Vagina (tissue), 2 donors: Measurements from ENCODE around the gene ST8SIA1. TPM values are rescaled to one million over a fixed set of nuclear protein-coding genes. Genes with fewer than 3 reads are reported as not detected.

Experiments used
- DNase-seq, 2 donors: peaks; one replicate each; pipeline ENCODE4 v3.0.0-alpha.2; 2017; ENCODE audit errors: extremely low spot score in 2 of 2
- H3K27ac ChIP-seq: fragments of 200-600 bp; sonication (generic); one replicate; pipeline ENCODE4 v1.5.1; 2019
- H3K27me3 ChIP-seq: fragments of 200-600 bp; sonication (generic); one replicate; pipeline ENCODE4 v1.5.1; 2019
- H3K36me3 ChIP-seq, 2 donors: fragments of 200-600 bp; sonication (generic); one replicate each; pipeline ENCODE4 v1.5.1; 2017 to 2019
- H3K4me1 ChIP-seq: fragments of 200-600 bp; sonication (generic); one replicate; pipeline ENCODE4 v1.5.1; 2019
- H3K4me3 ChIP-seq, 2 donors: fragments of 200-600 bp; sonication (generic); 1 replicate in 1 of 2; 2 replicates in 1 of 2; pipeline ENCODE4 v1.5.1; 2016 to 2019
- H3K9me3 ChIP-seq: fragments of 200-600 bp; sonication (generic); one replicate; pipeline ENCODE4 v1.5.1; 2019
- POLR2A ChIP-seq, 2 donors: fragments of 450-650 bp; IDR thresholded peaks; one replicate each; pipeline ENCODE4 v1.6.1; 2017; ENCODE audit warnings: antibody characterized with exemption in 2 of 2, mild to moderate bottlenecking in 2 of 2, moderate library complexity in 2 of 2
- POLR2AphosphoS5 ChIP-seq, 2 donors: sonication (generic); formaldehyde crosslinking; IDR thresholded peaks; one replicate each; pipeline ENCODE4 v1.9.0; 2017; ENCODE audit warnings: antibody characterized with exemption in 2 of 2, mild to moderate bottlenecking in 2 of 2, low read depth in 1 of 2; ENCODE audit not compliant: insufficient read depth in 1 of 2
- intact Hi-C: fragments of 100-400 bp; cut with DNase I; formaldehyde crosslinking; loops from one replicate; pipeline ENCODE4 v1.15.1; 2023
- total RNA-seq: library from RNA; depleted of rRNA; stranded (reverse); fragments of >200 nt; gene quantifications from one replicate; pipeline ENCODE4 v1.2.3, GENCODE V29; 2016
- TF ChIP-seq, protein P1 (sequence below), 3 experiments: fragments of 450-650 bp in 2 of 3; fragments of 200-600 bp in 1 of 3; sonication (generic) in 1 of 3; IDR thresholded peaks; one replicate each; pipeline ENCODE4 v1.5.1; 2017 to 2019; ENCODE audit warnings: antibody characterized with exemption in 3 of 3, mild to moderate bottlenecking in 2 of 3, moderate library complexity in 2 of 3

Gene ST8SIA1
- total RNA-seq, 1 donor from 2014 or later: 5.2 TPM

DNA sequence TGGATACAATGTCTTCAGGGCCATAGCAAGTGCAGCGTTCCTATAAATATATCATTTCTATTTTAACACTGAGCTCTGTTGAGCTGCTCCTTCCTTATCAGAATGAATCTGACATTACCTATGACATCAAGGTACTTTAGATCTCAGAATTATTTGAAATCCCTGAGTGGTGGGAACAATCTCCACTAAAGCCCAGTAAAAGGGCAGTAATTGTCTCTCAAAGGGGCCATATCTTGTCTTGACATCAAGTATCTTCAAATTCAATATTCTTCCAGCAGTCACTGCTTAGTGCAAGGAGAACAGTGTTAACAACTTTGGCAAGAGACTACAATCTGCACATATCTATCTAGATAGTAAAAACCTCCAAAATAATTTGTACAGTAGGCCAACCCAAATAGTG is 21.7 kb upstream of the ST8SIA1 start:
- H3K9me3 ChIP-seq: no peaks in the 10 kb centered on the region
- TF ChIP-seq POLR2AphosphoS5 (IDR thresholded peaks at IDR 0.05; ENCODE audit: insufficient read depth in 1 of 2, low read depth in 1 of 2) (no peak), POLR2A (IDR thresholded peaks at IDR 0.05) (no peak)
- TF ChIP-seq, protein P1, sequence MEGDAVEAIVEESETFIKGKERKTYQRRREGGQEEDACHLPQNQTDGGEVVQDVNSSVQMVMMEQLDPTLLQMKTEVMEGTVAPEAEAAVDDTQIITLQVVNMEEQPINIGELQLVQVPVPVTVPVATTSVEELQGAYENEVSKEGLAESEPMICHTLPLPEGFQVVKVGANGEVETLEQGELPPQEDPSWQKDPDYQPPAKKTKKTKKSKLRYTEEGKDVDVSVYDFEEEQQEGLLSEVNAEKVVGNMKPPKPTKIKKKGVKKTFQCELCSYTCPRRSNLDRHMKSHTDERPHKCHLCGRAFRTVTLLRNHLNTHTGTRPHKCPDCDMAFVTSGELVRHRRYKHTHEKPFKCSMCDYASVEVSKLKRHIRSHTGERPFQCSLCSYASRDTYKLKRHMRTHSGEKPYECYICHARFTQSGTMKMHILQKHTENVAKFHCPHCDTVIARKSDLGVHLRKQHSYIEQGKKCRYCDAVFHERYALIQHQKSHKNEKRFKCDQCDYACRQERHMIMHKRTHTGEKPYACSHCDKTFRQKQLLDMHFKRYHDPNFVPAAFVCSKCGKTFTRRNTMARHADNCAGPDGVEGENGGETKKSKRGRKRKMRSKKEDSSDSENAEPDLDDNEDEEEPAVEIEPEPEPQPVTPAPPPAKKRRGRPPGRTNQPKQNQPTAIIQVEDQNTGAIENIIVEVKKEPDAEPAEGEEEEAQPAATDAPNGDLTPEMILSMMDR (IDR thresholded peaks at IDR 0.05): no peak
- no peak for DNase-seq
- intact Hi-C loops: no loop called here
- H3K27ac ChIP-seq: no peak overlapping the region
- no peaks in the 10 kb centered on the region for H3K36me3 ChIP-seq
- no peaks in the 10 kb centered on the region for H3K27me3 ChIP-seq
- no peaks in the 10 kb centered on the region for H3K4me1 ChIP-seq
- H3K4me3 ChIP-seq: no peak overlapping the region

DNA sequence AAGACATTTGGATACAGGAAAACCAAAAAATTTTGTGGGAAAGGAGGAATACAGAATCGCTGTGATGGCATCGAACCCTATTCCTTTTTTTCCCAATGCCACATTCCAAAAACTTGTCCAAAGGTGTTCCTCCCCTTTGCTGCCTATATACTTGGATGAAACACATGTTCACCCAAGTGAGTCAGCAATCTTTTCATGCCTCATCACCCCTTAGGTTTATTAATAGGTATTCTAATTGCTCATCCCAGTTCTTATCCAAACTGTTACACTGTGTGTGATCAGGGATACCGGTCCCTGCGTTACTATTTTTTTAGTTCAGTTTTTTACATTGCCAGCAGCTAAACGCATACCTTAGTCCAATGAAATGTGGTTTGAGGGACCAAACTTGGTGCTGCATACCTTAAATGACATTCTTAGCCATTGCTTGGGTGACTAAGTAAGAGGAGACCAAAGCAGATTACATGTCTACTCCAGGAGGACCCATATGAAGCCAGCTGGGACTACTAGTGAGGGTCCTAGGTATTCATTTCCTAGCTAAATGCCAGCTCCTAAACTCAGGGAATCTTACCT is 20.6 kb upstream of the ST8SIA1 start:
- H3K27ac ChIP-seq: no peak overlapping the region
- H3K4me3 ChIP-seq: no peak overlapping the region
- H3K27me3 ChIP-seq: no peaks in the 10 kb centered on the region
- DNase-seq: no peak
- no peak for TF ChIP-seq POLR2AphosphoS5 (IDR thresholded peaks at IDR 0.05; ENCODE audit: insufficient read depth in 1 of 2, low read depth in 1 of 2)
- TF ChIP-seq, protein P1 (IDR thresholded peaks at IDR 0.05): no peak
- no peak for TF ChIP-seq POLR2A (IDR thresholded peaks at IDR 0.05)
- no peaks in the 10 kb centered on the region for H3K4me1 ChIP-seq
- intact Hi-C loops: no loop called here
- no peaks in the 10 kb centered on the region for H3K36me3 ChIP-seq
- no peaks in the 10 kb centered on the region for H3K9me3 ChIP-seq

DNA sequence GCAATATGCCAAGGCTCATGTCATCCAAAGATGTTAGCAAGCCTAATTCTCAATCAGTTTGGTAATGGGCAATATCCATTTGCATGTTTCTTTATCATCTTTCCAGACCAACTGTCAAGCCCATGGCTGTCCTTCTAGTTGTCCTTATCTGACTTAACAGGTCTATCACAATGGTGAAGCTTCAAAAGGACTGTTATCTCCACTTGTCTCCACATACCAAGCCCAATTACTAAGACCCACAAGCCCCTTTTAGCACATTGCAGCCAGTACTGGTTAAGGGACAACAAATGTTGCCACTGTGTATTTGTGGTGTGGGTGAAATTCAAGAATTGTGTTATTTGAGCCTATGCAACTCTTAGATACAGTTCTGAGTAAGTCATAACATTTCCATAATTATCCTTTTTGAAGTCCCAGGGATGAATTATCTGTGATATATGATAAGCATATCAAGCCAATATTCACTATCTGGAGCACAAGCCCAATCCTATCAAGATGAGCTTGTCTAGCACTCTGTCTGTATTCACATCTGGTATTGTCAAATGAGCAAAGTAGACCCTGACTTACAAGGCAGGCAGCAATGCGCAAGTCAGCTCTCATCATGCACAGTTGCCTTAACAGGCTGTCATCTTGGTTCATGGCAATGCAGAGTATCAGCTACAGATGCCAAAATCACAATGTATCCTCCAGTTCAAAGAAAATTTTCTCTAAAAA is 19.3 kb upstream of the ST8SIA1 start:
- intact Hi-C loops: no loop called here
- no peak for TF ChIP-seq POLR2A (IDR thresholded peaks at IDR 0.05)
- TF ChIP-seq, protein P1 (IDR thresholded peaks at IDR 0.05): no peak
- no peaks in the 10 kb centered on the region for H3K4me1 ChIP-seq
- H3K27ac ChIP-seq: no peak overlapping the region
- H3K27me3 ChIP-seq: no peaks in the 10 kb centered on the region
- H3K36me3 ChIP-seq: no peaks in the 10 kb centered on the region
- H3K4me3 ChIP-seq: no peak overlapping the region
- H3K9me3 ChIP-seq: no peaks in the 10 kb centered on the region
- DNase-seq: no peak

DNA sequence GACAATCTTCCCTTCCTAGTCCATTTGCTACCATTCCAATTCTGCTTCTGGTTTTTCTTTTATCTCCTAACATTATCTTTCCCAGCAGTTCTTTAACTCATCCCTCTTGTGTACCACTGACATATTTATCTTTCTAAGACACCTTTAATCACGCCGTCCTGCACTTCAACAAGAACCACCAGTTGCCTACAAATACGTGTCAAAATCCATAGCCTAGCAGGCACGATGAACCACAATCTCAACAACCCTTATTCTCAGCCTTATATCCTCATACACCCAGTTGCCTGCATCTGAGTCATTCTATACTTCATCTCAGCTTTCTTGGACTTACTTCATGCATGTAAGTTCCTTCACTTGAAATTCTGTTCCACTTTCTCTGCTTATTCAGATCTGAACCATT is 16.4 kb upstream of the ST8SIA1 start:
- H3K4me1 ChIP-seq: no peaks in the 10 kb centered on the region
- no peak for DNase-seq
- no peaks in the 10 kb centered on the region for H3K36me3 ChIP-seq
- no peak overlapping the region for H3K4me3 ChIP-seq
- no peaks in the 10 kb centered on the region for H3K9me3 ChIP-seq
- no peak overlapping the region for H3K27ac ChIP-seq
- TF ChIP-seq POLR2AphosphoS5 (IDR thresholded peaks at IDR 0.05; ENCODE audit: insufficient read depth in 1 of 2, low read depth in 1 of 2) (no peak), POLR2A (IDR thresholded peaks at IDR 0.05) (no peak)
- TF ChIP-seq, protein P1 (IDR thresholded peaks at IDR 0.05): no peak
- intact Hi-C loops: no loop called here
- H3K27me3 ChIP-seq: no peaks in the 10 kb centered on the region

DNA sequence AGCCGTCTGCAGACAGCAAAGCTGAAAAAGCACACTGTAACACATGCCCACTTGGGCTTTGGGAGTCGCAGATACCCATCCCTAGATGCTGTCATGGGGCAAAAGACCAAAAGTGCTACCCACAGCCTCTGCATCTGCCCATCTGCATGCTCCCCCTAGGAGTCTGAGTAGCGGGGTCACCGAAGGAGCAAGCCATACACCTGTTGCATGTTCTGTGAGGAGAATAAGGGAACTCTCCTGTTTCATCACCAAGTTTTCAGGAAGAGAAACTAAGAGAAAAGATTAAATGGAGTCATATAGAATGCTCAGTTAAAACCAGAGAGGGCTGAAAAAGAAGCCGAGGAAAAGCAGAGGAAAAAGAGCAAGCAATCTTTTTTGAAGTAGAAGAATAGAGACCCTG is 13.7 kb upstream of the ST8SIA1 start:
- Histone ChIP-seq H3K27me3 (no peaks in the 10 kb centered on the region), H3K9me3 (no peaks in the 10 kb centered on the region), H3K27ac (no peak overlapping the region), H3K4me3 (no peak overlapping the region), H3K4me1 (no peaks in the 10 kb centered on the region), H3K36me3 (no peaks in the 10 kb centered on the region)
- TF ChIP-seq POLR2AphosphoS5 (IDR thresholded peaks at IDR 0.05; ENCODE audit: insufficient read depth in 1 of 2, low read depth in 1 of 2) (no peak), POLR2A (IDR thresholded peaks at IDR 0.05) (no peak)
- TF ChIP-seq, protein P1 (IDR thresholded peaks at IDR 0.05): no peak
- intact Hi-C loops: no loop called here
- no peak for DNase-seq
